ENCODE data around the gene LSAMP.

Gene LSAMP

DNA sequence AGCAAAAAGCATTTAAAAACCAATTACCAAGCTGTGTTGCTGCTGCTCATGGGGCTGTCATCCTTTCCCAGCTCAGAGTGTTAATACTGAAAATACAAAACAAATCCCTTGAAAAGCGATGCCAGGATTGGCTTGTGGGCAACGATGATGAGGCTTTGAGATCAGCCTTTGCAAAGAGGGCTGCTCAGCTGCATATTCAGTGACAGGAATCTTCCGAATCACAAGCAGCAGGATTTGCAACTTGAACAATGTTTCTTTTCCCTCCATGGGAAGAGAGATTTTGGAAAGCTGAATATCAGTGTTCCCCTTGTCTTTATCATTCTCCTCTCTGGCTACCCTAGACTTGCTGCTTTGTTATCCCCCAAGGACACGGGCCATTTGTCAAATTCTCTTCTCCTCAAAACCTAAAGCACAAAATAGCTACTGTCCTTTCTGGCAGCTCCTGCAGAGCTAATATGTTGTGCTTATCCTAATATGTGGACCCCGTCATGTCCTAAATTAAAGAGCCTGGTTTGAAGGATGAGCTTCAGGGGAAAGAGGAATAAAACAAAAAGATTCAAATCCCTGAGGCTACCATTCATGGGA, 446.2 kb downstream of the LSAMP start:
- peak; percentile 60 for DNase-seq

DNA sequence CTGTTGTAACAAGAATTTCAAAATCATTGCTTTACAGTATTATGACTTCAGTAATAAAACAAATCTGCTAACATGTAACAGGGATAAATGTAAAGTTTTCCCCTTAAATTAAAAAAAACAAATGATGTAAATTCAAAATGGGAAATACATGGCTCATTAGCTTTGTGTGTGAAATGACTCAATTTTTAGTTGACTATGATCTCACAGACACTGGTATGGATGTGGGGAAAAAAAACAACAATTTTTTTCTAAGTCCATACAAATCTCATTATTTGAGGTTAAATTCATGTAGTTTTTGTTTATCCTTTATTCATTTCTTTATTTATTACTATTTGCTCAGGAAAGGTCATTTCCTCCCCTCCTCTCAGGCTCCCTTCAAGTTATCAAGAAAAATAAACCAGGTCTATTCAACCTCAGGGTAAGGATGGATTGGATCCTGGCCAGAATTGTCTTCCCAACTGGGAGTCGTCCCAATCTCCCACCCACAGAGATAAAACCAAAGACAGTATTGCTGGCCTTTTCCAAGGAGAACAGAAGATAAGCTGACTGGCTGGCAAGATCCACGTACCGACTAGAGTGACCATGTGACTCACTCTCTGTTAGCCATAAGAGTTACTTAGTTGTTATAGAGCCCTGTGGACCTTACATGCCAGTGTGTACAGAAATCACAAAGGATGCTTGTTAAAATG, 448.7 kb downstream of the LSAMP start:
- no peak for DNase-seq

DNA sequence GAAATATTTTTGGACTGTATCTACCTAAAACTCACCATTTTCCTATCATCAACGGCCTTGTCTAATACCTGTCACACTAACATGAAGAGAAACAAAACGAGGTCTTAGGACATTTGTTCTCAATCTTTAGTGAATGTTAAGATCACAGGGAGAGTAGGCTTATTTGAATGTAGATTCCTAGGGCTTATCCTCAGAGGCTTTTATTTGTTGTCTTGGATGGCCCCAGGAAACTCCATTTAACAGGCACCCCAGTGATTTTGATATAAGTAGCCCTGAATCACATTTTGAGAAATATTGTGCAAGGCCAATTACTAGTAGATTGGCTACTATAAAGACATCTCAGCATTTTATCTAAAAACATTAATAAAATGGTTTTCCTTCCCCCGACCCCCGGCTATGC, 454.6 kb downstream of the LSAMP start:
- DNase-seq = no peak

DNA sequence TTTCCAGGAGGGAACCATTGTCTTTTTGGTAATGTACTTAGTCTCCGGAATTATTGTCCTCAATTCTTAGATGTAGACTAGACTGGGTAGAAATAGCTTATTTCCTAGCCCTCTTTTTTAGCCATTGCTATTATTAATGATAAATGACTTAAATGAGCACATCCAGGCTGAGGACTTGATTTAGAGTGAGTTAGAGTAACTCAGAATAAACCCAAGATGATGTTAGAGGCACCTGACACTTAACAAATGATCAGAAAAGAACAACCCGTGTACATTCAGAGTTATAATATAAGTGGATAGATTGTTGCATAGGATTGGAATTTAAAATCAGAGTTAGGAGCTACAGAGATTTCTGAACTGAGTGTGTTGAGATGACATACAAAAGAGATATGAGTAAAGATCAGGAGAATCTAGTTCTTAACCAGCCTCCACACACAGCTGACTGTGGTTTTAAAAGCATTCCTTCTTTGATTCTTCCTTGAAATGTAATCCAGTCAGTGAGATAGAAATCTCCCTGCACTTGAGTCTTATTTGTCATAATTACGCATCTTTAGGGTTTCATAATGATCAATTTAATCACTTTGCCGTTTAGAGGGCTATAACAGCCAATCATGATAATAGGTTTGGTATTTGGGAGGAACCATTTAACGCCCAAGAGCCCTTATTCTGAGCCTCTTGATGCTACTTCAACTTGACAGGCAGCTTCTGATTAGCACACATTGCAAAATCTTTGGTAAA, 455.4 kb downstream of the LSAMP start:
- no peak for DNase-seq

DNA sequence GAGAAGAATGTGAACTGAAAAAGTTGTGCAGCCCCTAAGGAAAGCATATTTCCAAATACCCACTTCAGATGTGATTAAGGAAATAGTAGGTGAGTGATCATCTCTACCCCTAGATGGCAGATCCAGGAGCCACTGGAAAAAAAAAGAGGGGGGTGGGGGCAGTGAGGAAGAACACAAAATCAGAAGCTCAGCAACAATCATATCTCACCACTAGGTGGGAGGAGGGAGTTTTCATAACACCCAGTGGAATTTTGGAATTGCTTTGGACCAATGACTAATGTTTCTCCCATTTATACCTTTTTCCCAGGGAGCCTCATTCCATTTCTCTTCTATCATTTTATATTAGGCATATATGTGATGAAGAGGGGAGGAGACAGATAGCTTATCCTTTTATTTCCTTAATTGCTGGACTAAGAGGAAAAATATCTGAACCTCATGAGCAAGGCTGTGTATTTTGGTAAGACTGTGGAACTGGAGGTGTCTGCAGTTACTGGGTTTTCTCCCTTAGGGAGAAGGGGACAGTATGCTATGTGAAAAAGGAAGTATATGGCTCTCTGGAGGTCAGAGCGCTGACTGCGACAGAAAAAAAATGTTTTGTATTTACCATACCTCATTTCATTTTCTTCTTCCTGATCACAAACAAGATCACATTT, 458.6 kb downstream of the LSAMP start:
- peak; percentile 72 for DNase-seq

DNA sequence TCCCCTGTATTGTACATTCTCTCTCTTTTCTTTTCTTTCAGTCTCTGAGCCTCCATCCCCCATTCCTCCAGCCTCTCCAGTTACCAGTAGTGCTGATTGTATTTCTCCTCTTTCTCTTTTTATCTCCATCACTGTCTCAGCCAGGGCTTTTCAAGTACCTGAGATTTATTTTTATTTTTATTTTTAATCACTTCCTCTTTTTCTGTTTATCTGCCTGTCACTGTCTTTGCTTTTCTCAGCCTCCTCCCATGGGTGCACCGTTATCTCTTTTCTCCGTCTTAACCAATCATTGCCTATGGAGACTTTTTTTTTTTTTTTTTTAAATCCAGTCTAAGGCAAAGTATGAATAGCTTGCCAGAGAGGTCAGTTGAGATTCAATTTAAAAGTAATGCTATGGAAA, 462.7 kb downstream of the LSAMP start:
- DNase-seq = no peak

DNA sequence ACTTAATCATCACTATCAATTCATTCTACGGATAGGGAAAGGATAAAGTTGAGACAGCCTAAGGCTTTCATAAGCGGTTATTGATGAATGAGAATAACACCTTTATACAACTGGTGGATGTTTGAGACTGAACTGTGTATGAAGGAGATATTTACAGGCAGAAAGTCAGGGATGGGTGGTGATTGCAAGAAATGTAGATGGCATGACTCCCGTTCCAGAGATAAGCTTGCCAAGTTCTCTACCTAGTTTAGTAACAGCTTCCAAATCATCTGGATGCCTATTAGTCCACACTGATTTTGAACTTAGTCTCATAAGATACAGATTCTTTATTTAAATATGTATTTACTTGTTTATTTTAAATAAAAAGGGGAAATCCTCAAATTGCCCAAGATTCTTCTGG, 463.2 kb downstream of the LSAMP start:
- no peak for DNase-seq

DNA sequence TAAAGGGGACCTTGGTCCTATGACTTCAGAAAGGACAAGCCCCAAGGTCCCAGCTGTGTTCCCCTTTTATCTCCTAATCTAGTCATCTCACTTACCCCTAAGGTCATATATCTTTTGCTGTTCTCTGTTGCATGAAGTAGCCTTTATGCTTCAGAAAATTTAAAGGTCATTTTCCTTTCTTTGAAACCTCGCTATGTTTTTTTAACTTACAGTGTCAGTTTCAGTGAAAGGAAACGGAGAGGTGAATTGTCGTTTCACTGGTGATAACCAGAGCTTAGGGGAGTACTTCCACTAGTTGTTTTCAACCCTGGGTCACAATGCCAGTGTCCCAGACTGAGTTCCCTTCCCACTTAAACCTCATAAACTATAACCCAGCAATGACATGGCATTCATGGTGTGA, 464.6 kb downstream of the LSAMP start:
- DNase-seq = no peak

DNA sequence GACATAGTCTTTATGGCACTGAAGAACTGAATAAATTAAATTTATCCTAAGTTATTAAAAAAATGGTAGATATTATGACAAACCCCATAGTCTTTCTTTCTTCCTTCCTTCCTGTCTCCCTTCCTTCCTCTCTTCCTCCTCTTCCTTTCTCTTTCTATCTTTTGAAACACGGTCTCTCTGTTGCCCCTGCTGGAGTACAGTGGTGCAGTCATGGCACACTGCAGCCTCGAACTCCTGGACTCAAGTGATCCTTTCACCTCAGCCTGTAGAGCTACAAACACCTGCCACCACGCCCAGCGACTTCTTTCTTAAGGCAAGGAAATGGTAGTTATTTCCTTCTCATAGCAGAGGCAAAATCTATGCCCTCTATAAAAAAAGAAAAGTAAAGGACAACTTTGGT, 467.4 kb downstream of the LSAMP start:
- DNase-seq = no peak

DNA sequence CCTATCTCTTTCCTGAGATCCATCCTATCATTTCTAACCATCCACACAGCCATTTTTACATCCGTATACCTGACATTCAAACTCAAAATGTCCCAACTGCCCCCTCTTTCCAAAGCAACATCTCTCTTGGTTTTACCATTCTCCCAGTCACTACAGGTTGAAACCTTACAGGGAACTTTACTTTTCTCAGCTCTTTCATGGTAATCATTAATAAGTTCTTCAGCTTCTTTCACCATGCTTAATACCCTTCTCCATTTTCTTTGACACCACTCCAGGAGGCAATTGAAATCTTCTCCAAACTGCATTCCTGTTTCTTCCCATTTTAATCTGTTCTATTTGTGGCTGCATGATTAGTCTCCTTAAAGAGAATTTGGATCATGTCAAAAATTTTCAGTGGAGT, 469.5 kb downstream of the LSAMP start:
- DNase-seq = no peak

DNA sequence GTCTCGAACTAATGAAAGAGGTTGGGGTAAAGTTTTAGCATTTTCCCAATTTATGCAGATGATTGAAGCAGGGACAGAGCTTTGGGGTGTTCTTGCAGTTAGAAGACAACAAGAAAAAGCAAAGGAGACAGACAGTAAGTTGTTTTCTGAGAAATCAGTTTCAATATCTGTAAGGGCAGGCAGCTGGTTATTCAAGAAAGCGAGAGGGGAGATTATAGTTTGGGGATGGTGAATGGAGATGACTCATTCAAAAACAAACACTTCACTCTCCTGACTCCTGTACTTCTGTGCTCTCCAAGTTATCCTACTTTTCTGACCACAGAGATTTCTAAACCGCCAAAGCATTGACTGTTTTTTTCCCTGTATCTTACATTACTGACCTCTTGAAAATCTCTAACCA, 469.9 kb downstream of the LSAMP start:
- DNase-seq = peak; percentile 39

DNA sequence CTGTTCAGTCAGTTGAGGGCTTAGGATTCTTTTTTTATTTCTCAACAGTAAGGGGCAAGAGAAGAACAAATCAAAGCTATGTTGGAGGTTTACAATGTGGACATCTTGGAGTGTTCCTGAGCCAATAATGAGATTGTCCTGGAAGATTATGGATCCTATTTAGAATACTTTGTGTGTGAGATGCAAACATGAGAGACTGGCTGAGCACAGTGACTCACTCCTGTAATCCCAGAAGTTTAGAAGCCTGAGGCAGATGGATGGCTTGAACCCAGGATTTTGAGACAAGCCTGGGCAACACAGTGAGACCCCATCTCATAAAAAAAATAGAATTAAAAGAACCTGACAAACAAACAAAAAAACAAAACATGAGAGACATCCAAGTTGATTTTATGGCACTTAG, 470.3 kb downstream of the LSAMP start:
- DNase-seq = no peak

DNA sequence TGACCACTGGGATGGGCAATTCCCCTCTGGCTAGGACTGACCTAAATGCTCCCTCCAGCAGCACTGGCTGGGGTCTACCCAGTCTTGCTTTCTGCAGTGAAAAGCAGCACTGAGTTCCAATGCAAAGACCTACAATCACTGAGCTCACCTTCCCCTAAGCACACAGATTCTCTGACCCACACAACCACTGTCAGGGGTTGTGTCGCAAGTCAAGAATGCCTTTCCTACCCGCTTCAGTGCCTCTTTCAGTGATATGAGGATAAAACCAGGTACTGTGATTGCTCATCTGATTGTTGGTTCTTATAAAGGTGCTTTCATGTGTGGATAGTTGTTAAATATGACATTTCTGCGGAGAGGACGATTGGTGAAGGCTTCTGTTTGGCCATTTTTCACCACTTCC, 476.4 kb downstream of the LSAMP start:
- no peak for DNase-seq

DNA sequence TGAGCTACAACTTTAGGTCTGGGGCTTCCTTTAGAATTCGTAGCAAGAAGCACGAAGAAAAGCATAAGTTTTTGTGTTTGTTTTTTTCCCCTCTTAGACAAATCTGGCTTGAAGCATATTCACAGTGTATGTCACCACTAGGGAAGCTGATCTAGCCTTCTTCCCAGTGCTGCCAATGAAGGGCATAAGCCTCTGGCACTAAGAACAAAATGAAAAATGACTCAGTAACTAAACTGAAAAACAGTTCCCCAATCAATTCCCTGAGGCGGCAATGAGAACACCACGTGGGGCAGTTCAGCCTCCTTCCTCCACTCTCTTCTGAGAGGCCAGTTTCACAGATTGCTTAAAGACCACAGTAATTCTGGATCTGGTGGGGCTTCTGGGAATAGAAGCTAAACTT, 483.9 kb downstream of the LSAMP start:
- no peak for DNase-seq

DNA sequence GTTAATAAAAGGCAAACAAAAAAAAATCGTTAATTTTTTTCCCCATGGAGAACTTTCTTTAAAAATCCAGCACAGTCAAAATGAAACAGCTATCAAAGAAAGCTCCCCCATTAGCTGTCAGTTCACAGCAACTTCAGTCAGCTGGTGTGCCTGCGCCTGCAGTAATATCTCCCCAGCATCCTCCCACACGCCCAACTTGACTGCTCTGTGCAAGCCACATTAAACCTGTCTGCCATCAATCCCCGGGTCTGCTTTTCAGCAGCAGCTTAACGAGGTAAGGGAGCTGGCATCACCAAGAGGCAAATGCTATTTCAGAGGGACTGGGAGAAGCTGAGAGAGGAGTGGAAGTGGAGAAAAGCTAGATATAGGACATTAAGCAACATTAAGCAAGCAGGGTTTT, 484.5 kb downstream of the LSAMP start:
- peak; percentile 69 for DNase-seq

DNA sequence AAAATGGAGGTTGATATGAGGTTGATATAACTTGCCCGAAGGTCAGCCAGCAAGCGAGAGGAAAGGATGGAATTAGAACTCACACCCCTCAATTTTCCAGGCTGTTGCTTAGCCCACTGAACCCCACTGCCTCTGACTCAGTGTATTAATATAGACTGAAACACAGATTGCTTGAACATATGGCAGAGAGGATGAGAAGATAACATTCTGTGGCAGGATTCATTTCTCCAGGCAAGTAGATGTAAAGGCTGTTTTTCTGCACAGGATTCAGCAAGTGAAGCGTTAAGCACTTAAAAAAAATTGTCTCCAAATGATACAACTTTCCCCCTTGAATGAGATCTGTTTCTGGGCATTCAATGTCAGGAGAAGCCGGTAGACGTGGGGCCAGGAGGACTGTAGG, 486.8 kb downstream of the LSAMP start:
- DNase-seq = peak; percentile 100

DNA sequence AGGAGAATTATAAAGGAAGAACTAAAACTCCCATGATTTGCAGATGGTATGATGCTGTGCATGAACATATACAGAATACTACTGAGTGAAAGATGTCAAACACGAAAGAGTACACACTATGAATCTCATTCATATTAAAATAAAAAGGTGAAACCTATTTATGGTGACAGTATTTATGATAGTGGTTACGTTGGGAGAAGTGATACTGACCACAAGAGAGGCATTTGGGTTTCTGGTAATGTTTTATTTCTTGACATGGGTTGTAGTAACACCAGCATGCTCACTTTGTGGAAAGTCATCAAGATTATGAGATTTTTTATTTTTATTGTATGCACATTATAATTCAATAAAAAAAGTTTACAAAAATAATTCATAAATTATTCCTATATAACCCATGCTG, 498.0 kb downstream of the LSAMP start:
- DNase-seq = no peak

DNA sequence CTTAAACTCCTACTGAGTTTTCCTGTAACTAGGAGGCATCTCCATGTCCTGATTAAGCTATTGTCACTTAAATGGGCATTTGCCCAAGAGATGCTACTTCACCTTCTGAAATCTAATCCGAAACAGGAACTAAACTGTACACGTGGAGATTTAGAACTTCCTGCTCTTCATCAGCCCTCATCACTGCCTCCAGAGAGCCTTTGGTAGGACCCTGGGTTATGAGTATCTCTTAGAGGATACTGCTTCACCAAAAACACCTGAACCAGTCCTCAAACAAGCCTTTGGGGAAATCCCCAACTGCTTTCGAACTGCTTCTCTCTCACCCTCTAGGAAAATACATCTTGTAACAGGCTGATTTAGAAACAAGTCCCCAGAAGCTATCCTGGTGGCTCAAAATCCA, 501.7 kb downstream of the LSAMP start:
- DNase-seq = no peak

DNA sequence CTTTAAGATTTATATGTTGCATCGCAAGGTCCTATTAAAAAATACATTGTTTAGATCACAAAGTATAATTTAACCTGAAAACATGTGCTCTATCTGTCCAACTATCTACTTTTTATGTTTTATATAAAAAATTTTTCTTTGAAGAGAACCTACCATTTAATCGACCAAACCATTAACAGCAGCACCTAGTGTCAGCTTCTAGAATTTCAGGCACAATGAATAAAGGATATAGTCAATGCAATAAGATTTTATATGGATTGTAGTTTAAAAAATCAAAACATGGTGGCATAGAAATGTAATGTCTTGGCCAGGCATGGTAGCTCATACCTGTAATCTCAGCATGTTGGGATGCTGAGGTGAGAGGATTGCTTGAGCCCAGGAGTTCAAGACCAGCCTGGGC, 508.2 kb downstream of the LSAMP start:
- DNase-seq = peak; percentile 52

DNA sequence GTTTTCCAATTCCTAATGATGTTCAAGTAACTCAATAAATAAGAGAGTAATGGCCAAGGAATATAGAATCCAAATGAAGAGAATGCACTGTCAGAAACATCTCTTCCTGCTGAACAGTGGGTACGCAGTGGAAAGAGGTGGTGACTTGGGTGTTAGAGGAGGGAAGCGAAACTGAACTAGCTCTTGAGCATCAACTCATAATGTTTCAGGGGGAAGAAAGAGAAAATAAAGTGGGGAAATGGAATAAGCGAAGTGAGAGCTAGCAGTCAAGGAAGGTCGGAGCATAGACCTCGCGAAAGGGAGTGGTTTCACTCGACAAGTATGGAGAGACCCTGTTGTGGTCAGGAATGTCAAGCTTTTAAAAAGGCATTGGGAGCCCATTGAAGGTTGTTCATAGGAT, 512.5 kb downstream of the LSAMP start:
- DNase-seq = no peak

DNA sequence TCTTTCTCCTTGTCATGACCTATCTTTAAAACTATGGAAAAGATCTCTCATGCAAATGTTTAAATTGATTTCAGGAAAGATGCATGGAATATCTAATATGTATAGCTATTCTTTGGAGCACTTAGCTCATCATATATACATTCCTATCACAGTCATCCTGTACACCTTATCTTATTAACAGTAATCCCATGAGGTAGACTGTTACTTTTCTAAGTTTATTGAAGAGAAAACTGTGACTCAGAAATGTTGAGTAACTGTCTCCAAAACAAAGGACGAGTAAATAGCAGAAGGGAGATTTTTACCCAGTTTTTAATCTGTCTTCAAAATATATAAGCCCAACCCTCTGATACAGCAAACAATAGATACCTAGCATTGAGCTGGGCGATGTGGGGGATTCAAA, 513.7 kb downstream of the LSAMP start:
- no peak for DNase-seq

DNA sequence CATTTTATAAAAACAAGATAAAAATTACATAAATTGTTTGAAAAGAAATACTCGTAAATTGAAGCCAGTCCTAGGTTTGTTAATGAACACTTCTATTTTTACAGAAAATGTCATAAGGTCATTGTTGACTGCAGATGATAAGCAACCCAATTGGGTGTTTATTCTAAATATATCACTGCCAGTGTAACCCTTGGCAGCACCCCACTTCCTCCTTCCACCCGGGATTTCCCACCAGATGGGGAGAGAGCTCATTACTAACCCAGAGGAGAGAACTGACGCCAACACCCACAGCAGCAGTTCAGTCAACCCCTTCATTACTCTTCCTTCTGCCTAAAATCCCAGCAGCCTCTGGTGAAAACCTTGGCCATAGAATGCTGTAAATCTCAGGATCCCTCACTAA, 514.4 kb downstream of the LSAMP start:
- peak; percentile 49 for DNase-seq

DNA sequence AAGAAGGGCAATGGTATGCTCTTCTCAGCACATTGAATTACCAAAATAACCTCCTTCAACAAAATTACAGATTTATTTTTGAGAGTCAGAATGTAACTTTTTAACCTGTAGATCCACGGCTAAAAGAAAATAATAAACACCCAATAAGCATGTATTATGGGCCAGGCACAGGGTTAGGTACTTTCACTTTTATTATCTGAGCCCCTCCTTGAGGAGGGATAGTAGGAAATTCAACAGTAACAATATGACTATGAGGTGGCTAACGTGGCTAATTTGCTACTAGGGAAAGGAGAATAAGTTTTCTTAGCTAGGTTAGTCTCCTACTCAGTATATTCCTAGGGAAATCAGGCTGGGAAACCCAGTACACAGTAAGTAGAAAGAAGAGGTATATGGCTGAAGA, 515.1 kb downstream of the LSAMP start:
- DNase-seq = no peak

DNA sequence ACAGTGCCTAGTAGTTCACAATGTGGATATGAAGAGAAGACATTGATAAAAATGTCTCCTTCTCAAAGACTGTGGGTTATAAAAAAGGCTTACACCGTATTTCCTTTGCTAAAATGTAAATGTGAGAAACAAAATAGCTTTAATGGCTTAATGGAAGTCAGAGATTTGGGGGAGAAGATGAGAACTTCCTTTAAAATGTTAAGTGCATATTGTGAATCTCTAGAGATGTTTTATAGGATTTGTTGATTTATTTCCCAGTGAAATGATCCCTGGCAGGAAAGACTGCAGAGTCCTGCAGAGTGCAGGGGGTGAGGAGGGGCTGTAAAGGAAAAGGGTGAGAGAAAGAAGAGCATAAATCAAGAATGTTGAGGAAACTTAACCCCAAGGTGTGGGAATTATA, 516.9 kb downstream of the LSAMP start:
- no peak for DNase-seq

Data from NCI-H2171 treated with DMSO at 0.1 percent for 48 hours (cell line).